K562 (cell line): ENCODE data around the gene AIF1. TPM values are rescaled to one million over a fixed set of nuclear protein-coding genes. Genes with fewer than 3 reads are reported as not detected.
A peak's percentile ranks its signal among the peaks of the same experiment; 100 is the strongest.

Experiments used
- ARID2 ChIP-seq: fragments of 450-650 bp; IDR thresholded peaks from 2 replicates; pipeline ENCODE4 v1.6.1; 2017; ENCODE audit warnings: antibody characterized with exemption, mild to moderate bottlenecking
- BMI1 ChIP-seq: fragments of 150-350 bp; IDR thresholded peaks from 2 replicates; pipeline ENCODE4 v1.6.1; 2014; ENCODE audit warnings: low read length
- FOXJ2 ChIP-seq: fragments of 200-800 bp; sonication (Bioruptor generic); IDR thresholded peaks from 2 replicates; pipeline ENCODE4 v1.6.1; 2016; ENCODE audit warnings: missing genetic modification characterization, missing compliant biosample characterization
- GATA2 ChIP-seq: sonication (generic); formaldehyde crosslinking; IDR thresholded peaks from 2 replicates; pipeline ENCODE4 v1.4.0; 2020; ENCODE audit warnings: mild to moderate bottlenecking, missing genetic modification reagents
- MAZ ChIP-seq, 2 experiments: fragments of 450-650 bp in 1 of 2; sonication (generic) in 1 of 2; formaldehyde crosslinking; IDR thresholded peaks in 1 of 2; conservative IDR thresholded peaks in 1 of 2; 2 replicates each; pipeline versions ENCODE4 v1.4.0 to v1.5.0; 2020; ENCODE audit warnings: mild to moderate bottlenecking in 1 of 2, missing genetic modification reagents in 1 of 2
- MEF2D ChIP-seq: conservative IDR thresholded peaks from 2 replicates; pipeline ENCODE4 v1.6.1; 2016; ENCODE audit warnings: low read depth, missing genetic modification characterization, missing compliant biosample characterization
- NFE2L1 ChIP-seq: fragments of 450-650 bp; IDR thresholded peaks from 2 replicates; pipeline ENCODE4 v1.6.1; 2016; ENCODE audit warnings: missing genetic modification characterization, low read depth, mild to moderate bottlenecking, missing compliant biosample characterization, moderate library complexity, borderline replicate concordance
- SAP30 ChIP-seq: fragments of 200-600 bp; sonication (generic); IDR thresholded peaks from 2 replicates; pipeline ENCODE4 v1.6.1; 2012; ENCODE audit warnings: borderline replicate concordance, low read depth, mild to moderate bottlenecking, moderate library complexity, low read length, control low read depth, inconsistent platforms; ENCODE audit not compliant: insufficient read depth, poor library complexity, severe bottlenecking
- SNRNP70 ChIP-seq: fragments of 200-400 bp; formaldehyde crosslinking; optimal IDR thresholded peaks from 2 replicates; pipeline ENCODE3; 2017; ENCODE audit warnings: low read depth, low read length
- TAF9B ChIP-seq: fragments of 450-650 bp; IDR thresholded peaks from 2 replicates; pipeline ENCODE4 v1.6.1; 2018; ENCODE audit warnings: mild to moderate bottlenecking; ENCODE audit not compliant: partially characterized antibody
- TBP ChIP-seq: optimal IDR thresholded peaks from 2 replicates; pipeline ENCODE3; 2011; ENCODE audit warnings: low read depth, low read length, improper control_type of control experiment
- ZNF75A ChIP-seq: fragments of 450-650 bp; formaldehyde crosslinking; IDR thresholded peaks from 2 replicates; pipeline ENCODE4 v1.4.0; 2020; ENCODE audit warnings: mild to moderate bottlenecking
- ZNF764 ChIP-seq: fragments of 250-450 bp; sonication (Bioruptor Pico); IDR thresholded peaks from 2 replicates; pipeline ENCODE4 v1.4.0; 2020; ENCODE audit warnings: low read depth, mild to moderate bottlenecking, moderate library complexity
- ZNF778 ChIP-seq: fragments of 450-650 bp; formaldehyde crosslinking; IDR thresholded peaks from 2 replicates; pipeline ENCODE4 v1.4.0; 2020; ENCODE audit warnings: mild to moderate bottlenecking, moderate library complexity
- polyA plus RNA-seq, 8 experiments: library from polyadenylated mRNA; depleted of rRNA in 4 of 8; stranded (reverse) in 5 of 8; unstranded in 3 of 8; fragments of >200 nt; fragmentation: Nextera tagmentation in 2 of 8; fragmentation: Illumina TruSeq in 1 of 8; extraction: Ambion mirVana in 2 of 8; extraction: Trizol in 1 of 8; gene quantifications; 2 replicates each; pipeline versions ENCODE4 v1.2.1 to v1.2.3, GENCODE V29; 2011 to 2014; ENCODE audit warnings: inconsistent platforms in 1 of 8, missing spikeins in 1 of 8
- total RNA-seq, 7 experiments: library from RNA; depleted of rRNA in 6 of 7; stranded (reverse); fragments of >200 nt in 6 of 7; fragmentation: Illumina TruSeq in 2 of 7; extraction: Trizol in 2 of 7; gene quantifications; 2 replicates each; pipeline versions ENCODE4 v1.2.1 to v1.2.3, GENCODE V29; 2011 to 2021; ENCODE audit warnings: low replicate concordance in 1 of 7
- TF ChIP-seq, protein P1 (sequence below): fragments of 200-800 bp; sonication (Bioruptor generic); IDR thresholded peaks from 2 replicates; pipeline ENCODE4 v1.6.1; 2016; ENCODE audit warnings: missing genetic modification characterization, missing compliant biosample characterization
- TF ChIP-seq, protein P2 (sequence below): fragments of 450-650 bp; formaldehyde crosslinking; IDR thresholded peaks from 2 replicates; pipeline ENCODE4 v1.4.0; 2020; ENCODE audit warnings: mild to moderate bottlenecking, moderate library complexity
- TF ChIP-seq, protein P3 (sequence below), 2 experiments: fragments of 450-650 bp in 1 of 2; IDR thresholded peaks; 2 replicates each; pipeline ENCODE4 v1.6.1; 2011 to 2017; ENCODE audit warnings: low read depth in 2 of 2, antibody characterized with exemption in 1 of 2, borderline replicate concordance in 1 of 2, low read length in 1 of 2, mild to moderate bottlenecking in 1 of 2, mixed read lengths in 1 of 2; ENCODE audit not compliant: control insufficient read depth in 1 of 2

The AIF1 gene
- total and polyA plus RNA-seq, 9 of the 15 experiments (the other 6 are each of a cell fraction or from before 2014, with no cell fraction given) = 9.4 to 33.4 (median 19.4) TPM

DNA sequence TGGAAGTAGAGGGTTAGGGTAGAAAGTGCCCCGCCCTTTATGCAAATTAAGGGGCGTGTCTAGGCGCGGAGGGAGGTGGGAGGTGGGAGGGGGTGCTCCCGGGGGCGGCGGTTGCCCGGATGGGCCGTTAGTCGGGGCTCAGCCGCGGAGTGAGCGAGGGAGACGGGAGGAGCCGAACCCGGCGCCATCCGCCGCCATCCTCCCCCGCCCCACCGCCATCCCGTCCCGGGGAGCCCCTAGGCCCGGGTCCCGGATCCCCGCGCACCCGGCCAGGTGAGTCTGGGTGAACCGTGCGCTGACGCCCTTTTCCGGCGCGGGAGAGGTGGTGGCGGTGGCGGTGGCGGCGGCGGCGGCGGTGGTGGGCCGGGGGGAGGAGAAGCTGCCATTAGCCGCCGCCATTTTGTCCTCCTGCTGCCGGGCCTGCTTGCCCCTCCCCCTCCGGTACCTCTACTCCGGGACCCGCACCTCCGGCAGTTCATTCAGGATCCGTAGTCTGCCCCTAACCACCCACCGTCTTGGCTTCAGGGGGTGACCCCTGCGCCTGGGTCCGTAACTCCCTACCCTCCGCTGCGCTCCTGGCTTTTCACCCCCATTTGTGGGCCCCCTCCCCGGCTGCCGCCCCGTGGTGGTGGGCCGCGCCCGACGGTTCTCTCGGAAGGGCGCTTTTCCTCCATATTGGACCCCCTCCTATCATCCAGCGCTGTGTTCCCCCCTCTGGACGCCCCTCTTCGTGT is 5.7 kb downstream of the AIF1 start, which contains the start of gene PRRC2A (continued):
- peak; percentile 66 for TF ChIP-seq SAP30
- TF ChIP-seq ARID2 = 0 out of 2 replicates have a peak, but pooled peaks have one; percentile 1
- TF ChIP-seq, protein P1, sequence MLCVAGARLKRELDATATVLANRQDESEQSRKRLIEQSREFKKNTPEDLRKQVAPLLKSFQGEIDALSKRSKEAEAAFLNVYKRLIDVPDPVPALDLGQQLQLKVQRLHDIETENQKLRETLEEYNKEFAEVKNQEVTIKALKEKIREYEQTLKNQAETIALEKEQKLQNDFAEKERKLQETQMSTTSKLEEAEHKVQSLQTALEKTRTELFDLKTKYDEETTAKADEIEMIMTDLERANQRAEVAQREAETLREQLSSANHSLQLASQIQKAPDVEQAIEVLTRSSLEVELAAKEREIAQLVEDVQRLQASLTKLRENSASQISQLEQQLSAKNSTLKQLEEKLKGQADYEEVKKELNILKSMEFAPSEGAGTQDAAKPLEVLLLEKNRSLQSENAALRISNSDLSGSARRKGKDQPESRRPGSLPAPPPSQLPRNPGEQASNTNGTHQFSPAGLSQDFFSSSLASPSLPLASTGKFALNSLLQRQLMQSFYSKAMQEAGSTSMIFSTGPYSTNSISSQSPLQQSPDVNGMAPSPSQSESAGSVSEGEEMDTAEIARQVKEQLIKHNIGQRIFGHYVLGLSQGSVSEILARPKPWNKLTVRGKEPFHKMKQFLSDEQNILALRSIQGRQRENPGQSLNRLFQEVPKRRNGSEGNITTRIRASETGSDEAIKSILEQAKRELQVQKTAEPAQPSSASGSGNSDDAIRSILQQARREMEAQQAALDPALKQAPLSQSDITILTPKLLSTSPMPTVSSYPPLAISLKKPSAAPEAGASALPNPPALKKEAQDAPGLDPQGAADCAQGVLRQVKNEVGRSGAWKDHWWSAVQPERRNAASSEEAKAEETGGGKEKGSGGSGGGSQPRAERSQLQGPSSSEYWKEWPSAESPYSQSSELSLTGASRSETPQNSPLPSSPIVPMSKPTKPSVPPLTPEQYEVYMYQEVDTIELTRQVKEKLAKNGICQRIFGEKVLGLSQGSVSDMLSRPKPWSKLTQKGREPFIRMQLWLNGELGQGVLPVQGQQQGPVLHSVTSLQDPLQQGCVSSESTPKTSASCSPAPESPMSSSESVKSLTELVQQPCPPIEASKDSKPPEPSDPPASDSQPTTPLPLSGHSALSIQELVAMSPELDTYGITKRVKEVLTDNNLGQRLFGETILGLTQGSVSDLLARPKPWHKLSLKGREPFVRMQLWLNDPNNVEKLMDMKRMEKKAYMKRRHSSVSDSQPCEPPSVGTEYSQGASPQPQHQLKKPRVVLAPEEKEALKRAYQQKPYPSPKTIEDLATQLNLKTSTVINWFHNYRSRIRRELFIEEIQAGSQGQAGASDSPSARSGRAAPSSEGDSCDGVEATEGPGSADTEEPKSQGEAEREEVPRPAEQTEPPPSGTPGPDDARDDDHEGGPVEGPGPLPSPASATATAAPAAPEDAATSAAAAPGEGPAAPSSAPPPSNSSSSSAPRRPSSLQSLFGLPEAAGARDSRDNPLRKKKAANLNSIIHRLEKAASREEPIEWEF (CRISPR knock-in tag) = no peak
- TF ChIP-seq, protein P2, sequence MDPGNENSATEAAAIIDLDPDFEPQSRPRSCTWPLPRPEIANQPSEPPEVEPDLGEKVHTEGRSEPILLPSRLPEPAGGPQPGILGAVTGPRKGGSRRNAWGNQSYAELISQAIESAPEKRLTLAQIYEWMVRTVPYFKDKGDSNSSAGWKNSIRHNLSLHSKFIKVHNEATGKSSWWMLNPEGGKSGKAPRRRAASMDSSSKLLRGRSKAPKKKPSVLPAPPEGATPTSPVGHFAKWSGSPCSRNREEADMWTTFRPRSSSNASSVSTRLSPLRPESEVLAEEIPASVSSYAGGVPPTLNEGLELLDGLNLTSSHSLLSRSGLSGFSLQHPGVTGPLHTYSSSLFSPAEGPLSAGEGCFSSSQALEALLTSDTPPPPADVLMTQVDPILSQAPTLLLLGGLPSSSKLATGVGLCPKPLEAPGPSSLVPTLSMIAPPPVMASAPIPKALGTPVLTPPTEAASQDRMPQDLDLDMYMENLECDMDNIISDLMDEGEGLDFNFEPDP (CRISPR knock-in tag) = no peak
- TF ChIP-seq FOXJ2 (tag) = no peak
- TF ChIP-seq TAF9B = peak; percentile 100
- no peak for TF ChIP-seq ZNF778
- TF ChIP-seq MAZ (CRISPR knock-in tag; conservative IDR thresholded peaks at IDR 0.05 in 1 of 2, IDR thresholded peaks at IDR 0.05 in 1 of 2) = peak; percentile 97 to 99
- no peak for TF ChIP-seq GATA2
- TF ChIP-seq ZNF764 (CRISPR knock-in tag) = no peak
- TF ChIP-seq MEF2D (tag) = no peak
- TF ChIP-seq, protein P3, sequence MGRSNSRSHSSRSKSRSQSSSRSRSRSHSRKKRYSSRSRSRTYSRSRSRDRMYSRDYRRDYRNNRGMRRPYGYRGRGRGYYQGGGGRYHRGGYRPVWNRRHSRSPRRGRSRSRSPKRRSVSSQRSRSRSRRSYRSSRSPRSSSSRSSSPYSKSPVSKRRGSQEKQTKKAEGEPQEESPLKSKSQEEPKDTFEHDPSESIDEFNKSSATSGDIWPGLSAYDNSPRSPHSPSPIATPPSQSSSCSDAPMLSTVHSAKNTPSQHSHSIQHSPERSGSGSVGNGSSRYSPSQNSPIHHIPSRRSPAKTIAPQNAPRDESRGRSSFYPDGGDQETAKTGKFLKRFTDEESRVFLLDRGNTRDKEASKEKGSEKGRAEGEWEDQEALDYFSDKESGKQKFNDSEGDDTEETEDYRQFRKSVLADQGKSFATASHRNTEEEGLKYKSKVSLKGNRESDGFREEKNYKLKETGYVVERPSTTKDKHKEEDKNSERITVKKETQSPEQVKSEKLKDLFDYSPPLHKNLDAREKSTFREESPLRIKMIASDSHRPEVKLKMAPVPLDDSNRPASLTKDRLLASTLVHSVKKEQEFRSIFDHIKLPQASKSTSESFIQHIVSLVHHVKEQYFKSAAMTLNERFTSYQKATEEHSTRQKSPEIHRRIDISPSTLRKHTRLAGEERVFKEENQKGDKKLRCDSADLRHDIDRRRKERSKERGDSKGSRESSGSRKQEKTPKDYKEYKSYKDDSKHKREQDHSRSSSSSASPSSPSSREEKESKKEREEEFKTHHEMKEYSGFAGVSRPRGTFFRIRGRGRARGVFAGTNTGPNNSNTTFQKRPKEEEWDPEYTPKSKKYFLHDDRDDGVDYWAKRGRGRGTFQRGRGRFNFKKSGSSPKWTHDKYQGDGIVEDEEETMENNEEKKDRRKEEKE (IDR thresholded peaks at IDR 0.05; ENCODE audit: borderline replicate concordance in 1 of 2, control insufficient read depth in 1 of 2, low read depth in 2 of 2, low read length in 1 of 2) = no peak
- TF ChIP-seq TBP = peak; percentile 95
- no peak for TF ChIP-seq NFE2L1 (tag)
- no peak for TF ChIP-seq ZNF75A
- no peak for TF ChIP-seq SNRNP70
- TF ChIP-seq BMI1 = no peak
